GM19099 (cell line): ENCODE results near the gene CHD8.

Experiments used
- POLR2A ChIP-seq: IDR thresholded peaks from 3 replicates; pipeline ENCODE4 v1.6.1; 2011; ENCODE audit warnings: low read depth; ENCODE audit not compliant: insufficient read length; ENCODE audit errors: extremely low read depth

Gene CHD8, protein sequence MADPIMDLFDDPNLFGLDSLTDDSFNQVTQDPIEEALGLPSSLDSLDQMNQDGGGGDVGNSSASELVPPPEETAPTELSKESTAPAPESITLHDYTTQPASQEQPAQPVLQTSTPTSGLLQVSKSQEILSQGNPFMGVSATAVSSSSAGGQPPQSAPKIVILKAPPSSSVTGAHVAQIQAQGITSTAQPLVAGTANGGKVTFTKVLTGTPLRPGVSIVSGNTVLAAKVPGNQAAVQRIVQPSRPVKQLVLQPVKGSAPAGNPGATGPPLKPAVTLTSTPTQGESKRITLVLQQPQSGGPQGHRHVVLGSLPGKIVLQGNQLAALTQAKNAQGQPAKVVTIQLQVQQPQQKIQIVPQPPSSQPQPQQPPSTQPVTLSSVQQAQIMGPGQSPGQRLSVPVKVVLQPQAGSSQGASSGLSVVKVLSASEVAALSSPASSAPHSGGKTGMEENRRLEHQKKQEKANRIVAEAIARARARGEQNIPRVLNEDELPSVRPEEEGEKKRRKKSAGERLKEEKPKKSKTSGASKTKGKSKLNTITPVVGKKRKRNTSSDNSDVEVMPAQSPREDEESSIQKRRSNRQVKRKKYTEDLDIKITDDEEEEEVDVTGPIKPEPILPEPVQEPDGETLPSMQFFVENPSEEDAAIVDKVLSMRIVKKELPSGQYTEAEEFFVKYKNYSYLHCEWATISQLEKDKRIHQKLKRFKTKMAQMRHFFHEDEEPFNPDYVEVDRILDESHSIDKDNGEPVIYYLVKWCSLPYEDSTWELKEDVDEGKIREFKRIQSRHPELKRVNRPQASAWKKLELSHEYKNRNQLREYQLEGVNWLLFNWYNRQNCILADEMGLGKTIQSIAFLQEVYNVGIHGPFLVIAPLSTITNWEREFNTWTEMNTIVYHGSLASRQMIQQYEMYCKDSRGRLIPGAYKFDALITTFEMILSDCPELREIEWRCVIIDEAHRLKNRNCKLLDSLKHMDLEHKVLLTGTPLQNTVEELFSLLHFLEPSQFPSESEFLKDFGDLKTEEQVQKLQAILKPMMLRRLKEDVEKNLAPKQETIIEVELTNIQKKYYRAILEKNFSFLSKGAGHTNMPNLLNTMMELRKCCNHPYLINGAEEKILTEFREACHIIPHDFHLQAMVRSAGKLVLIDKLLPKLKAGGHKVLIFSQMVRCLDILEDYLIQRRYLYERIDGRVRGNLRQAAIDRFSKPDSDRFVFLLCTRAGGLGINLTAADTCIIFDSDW (N-terminal part only)

GRCh38 chr14:21455912-21456667 lies at the start of gene CHD8:
CHD8 (minus strand) TSS chr14:21456123; CDS start chr14:21431643, 24,480 bp downstream.
- TF ChIP-seq POLR2A, result peak; percentile 80

GRCh38 chr14:21505012-21505553 lies 49.2 kb upstream of the CHD8 start:
- no peak for TF ChIP-seq POLR2A

DNA sequence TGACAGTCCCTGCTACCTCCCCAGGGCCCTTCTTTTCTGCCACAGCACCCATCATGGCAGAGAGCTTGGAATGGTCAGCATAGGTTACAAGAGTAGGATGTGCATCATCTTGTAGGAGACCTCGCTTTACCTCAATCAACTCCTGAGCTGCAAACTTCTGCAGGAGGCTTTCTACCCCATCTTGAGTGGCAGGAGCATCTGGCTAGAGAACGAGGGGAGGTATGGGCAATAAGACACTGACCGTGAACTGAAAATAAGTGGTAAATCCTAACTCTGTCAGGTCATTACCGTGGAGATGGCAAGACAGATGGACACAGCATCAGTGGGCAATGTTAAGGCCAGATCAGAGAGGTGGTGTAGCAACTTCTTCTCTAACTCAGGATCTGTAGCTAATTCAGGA lies 47.5 kb upstream of the CHD8 start:
- no peak for TF ChIP-seq POLR2A

GRCh38 chr14:21501568-21501967 lies 45.6 kb upstream of the CHD8 start:
- no peak for TF ChIP-seq POLR2A

DNA sequence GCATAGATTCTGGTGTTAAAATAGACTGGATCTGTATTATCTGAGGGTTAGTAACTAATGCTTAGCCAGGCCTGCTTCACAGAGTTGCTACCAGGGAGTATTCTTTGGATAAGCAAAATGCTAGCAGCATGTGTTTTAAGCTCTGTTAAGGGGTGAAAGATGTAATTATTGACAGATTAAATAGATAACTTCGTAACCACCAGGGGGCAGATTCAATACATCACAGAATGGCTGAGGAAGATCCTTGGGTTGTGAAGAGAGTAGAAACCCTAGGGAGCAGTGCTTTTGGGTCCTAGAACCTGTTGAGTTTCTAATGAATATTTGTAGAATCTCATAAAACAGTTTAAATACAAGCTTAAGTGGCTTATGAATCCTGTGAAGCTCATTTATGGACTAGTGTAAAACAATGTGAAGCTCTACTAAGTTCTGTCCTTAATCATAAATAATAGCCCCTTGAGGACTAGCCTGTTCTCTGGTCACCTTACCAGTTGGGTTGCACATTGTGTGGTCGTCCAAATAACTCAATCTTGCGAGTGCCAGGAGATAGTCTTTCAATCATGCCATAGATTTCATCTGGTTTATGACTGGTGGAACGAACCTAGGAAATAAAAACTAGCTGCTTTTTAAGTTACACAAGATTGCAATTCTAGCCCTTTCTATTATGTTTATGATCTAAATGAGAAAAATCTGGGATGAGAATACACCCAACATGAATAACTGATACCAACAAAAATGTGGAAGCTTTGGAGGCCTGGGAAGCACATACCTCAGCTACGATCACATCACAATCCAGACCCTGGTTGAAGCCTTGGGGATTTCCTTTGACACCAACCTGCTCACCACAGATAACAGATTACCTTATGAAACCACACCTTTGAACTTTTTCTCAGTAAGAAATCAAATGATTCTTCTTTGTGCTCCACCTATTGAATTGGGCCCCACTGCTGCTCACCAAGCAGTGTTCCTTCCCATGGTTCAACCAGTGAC lies 42.9 kb upstream of the CHD8 start:
- TF ChIP-seq POLR2A, result no peak

- no peak for TF ChIP-seq POLR2A
Measured at GRCh38 chr14:21496453-21496852, 40.5 kb upstream of the CHD8 start.

DNA sequence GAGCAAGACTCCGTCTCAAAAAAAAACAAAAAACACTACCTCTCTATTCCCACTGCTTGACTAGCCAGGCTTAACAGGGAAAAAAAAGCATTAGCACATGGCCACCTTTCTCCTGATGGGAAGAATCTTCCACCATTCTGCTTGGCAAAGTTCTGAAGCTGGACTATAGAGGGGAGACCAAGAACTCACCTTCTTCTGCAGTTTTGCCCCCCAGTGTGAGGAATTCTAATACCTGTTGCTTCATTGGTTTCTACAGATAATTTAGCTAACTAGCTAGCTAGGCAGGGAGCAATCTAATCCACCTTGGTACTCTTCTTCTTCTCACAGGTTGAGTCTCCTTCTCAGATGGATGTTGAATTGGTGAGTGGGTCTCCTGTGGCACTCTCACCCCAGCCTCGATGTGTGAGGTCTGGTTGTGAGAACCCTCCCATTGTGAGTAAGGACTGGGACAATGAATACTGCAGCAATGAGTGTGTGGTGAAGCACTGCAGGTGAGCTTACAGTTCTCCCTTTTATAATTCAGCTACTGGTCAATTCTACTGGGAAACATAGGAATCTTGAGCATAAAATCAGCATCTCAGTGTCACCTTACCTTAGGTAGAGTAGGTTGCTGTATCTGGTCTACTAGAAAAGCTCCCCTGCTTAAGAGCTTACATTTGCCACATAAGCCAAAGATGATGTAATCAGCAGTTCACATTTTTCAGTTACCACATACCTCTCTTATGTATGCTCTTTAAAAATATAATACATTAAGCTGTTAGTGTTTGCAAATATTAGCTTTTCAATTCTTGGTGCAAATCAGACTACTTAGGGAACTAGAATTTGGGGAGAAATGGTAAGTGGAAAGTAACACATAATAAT lies 39.2 kb upstream of the CHD8 start:
- no peak for TF ChIP-seq POLR2A

- no peak for TF ChIP-seq POLR2A
Measured at GRCh38 chr14:21486640-21487087, 30.7 kb upstream of the CHD8 start.

GRCh38 chr14:21476925-21477681 lies 21.2 kb upstream of the CHD8 start, which contains the start of the genes RAB2B and TOX4:
RAB2B (minus strand) TSS chr14:21476959; CDS start chr14:21476872, 87 bp downstream.
TOX4 (plus strand) TSS chr14:21477195; CDS start chr14:21477279, 84 bp downstream.
- TF ChIP-seq POLR2A, result peak; percentile 77

GRCh38 chr14:21476523-21476924 lies 20.6 kb upstream of the CHD8 start:
- TF ChIP-seq POLR2A, result peak; percentile 55
